Omental fat pad (tissue), 4 donors: Measurements from ENCODE around the gene APLP2. TPM values are rescaled to one million over a fixed set of nuclear protein-coding genes. Genes with fewer than 3 reads are reported as not detected.

Experiments used
- ATAC-seq: fragments of 150-250 bp; one replicate; pipeline ENCODE4 v1.9.1; 2016; ENCODE audit warnings: mild to moderate bottlenecking, moderate library complexity; ENCODE audit not compliant: low FRiP score
- DNase-seq: peaks from one replicate; pipeline ENCODE4 v3.0.0-alpha.2; 2019; ENCODE audit warnings: low spot score
- total RNA-seq, 4 donors: library from RNA; depleted of rRNA; stranded (reverse); fragments of >200 nt; gene quantifications; one replicate each; pipeline ENCODE4 v1.1.0, GENCODE V29; 2016
- TF ChIP-seq, protein P1 (sequence below), 3 donors: fragments of 450-650 bp; IDR thresholded peaks; one replicate each; pipeline ENCODE4 v1.5.1; 2016 to 2017; ENCODE audit warnings: antibody characterized with exemption in 3 of 3, mild to moderate bottlenecking in 3 of 3, moderate library complexity in 2 of 3

APLP2 gene
- total RNA-seq, 4 donors from 2014 or later: 288 to 530 (median 485) TPM

DNA sequence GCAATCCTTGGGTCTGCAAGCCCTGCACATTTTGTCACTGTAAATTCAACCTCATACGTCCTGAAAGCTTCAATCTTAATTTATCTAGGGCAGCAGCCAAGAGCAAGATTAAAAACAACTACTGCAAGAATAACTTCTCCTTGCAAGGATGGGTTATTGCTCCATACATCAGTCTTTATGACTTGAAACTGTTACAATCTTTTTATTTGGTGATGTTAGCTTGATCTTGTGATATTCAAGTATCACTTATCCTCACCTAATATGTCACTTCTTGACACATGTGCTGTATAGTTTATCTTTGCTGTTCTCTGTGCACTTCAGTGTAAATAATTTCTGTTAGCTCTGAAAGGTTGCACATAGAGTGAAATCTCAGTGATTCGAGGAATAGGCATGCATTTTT lies 14.7 kb upstream of the APLP2 start:
- DNase-seq (no peak), ATAC-seq (no peak)
- TF ChIP-seq, protein P1, sequence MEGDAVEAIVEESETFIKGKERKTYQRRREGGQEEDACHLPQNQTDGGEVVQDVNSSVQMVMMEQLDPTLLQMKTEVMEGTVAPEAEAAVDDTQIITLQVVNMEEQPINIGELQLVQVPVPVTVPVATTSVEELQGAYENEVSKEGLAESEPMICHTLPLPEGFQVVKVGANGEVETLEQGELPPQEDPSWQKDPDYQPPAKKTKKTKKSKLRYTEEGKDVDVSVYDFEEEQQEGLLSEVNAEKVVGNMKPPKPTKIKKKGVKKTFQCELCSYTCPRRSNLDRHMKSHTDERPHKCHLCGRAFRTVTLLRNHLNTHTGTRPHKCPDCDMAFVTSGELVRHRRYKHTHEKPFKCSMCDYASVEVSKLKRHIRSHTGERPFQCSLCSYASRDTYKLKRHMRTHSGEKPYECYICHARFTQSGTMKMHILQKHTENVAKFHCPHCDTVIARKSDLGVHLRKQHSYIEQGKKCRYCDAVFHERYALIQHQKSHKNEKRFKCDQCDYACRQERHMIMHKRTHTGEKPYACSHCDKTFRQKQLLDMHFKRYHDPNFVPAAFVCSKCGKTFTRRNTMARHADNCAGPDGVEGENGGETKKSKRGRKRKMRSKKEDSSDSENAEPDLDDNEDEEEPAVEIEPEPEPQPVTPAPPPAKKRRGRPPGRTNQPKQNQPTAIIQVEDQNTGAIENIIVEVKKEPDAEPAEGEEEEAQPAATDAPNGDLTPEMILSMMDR (IDR thresholded peaks at IDR 0.05): no peak

DNA sequence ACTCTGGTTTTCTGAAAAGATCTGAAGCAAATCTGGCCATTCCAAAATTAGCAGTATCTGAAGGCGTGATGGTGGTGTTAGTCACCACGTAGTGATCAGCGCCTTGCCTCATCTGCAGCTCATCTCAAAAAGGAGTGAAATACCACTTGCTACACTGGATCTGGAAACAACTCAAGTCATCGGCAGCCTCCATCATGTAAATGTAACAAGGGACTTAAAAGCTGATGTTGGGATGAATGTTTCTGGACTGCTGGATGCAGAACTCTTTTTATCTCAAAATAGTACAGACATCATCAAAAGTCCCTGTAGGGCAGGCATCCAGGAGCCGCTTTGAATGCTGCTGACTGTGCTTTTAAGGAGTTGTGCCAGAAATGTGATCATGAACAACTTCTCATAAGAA lies 14.1 kb upstream of the APLP2 start:
- TF ChIP-seq, protein P1 (IDR thresholded peaks at IDR 0.05): no peak
- ATAC-seq: peak; percentile 57
- no peak for DNase-seq

DNA sequence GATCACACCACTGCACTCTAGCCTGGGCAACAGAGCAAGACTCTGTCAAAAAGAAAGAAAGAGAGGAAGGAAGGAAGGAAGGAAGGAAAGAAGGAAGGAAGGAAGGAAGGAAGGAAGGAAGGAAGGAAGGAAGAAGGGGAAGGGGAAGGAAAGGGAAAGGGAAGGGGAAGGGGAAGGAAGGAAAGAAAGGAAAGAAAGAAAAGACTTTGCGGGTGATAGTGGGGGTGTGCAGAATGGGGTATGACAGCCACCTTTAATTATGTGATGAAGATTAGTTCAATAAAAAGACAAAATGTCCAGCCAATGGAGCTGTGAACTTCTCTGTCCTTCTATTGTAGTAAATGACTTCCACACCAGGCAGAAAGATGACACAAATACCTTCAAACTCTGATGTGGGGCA lies 8.7 kb upstream of the APLP2 start:
- ATAC-seq: no peak
- TF ChIP-seq, protein P1 (IDR thresholded peaks at IDR 0.05): no peak
- DNase-seq: no peak

DNA sequence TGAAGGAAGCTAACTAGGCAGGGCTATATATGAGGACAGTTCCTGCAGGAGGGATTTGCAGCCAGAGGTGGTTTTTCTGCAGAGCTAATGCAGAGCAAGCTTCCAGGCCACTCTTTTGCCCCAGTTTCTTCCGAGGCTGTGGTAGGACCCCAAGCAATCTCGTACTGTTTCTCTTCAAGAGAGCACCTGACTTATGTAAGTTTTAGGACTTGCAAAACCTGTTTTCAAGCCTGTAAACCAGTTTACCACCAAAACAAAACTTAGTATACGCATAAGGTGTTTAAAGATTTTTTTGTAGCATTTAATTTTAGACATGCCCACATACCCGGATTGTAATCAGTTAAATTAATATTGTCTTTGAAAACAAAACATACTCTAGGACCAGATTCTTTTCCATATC lies 7.7 kb upstream of the APLP2 start:
- ATAC-seq: no peak
- TF ChIP-seq, protein P1 (IDR thresholded peaks at IDR 0.05): no peak
- DNase-seq: no peak

DNA sequence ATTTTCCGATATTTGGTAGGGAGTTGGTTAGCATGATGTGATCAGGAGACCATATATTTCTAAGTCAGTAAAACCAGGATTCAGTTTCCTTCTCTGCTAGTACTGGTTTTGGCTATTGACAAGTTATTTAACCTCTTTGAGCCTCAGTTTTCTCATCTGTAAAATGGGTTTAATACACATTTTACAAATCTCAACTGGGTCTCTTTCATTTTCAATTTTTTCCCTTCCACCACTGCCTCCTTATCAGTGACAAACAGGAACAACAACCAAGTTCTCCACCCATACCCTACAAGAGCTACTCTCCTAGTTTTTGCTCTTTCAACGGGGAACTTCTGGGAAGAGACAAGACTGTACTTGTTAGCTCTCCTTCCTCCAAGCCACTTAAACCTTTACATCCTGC lies 6.2 kb upstream of the APLP2 start:
- TF ChIP-seq, protein P1 (IDR thresholded peaks at IDR 0.05): no peak
- DNase-seq (no peak), ATAC-seq (no peak)

DNA sequence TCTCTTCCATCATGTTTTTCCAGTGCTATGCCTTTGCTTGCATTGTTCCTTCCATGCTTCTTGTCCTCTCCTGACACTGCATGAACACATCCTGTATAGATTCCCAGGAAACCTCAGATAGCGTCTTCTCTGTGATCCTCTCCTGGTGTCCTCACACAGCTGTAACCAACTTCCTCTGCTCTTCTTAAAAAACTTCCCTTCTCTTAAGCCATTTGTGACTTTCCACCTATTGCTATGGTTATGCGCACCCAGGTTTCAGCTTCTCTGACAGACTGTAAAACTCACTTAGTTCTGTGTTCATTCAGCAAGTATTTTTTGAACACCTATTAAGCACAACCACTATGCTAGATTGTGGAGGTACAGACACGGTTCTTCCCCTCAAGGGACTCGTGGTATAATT lies 5.1 kb upstream of the APLP2 start:
- no peak for ATAC-seq
- no peak for DNase-seq
- TF ChIP-seq, protein P1 (IDR thresholded peaks at IDR 0.05): no peak

DNA sequence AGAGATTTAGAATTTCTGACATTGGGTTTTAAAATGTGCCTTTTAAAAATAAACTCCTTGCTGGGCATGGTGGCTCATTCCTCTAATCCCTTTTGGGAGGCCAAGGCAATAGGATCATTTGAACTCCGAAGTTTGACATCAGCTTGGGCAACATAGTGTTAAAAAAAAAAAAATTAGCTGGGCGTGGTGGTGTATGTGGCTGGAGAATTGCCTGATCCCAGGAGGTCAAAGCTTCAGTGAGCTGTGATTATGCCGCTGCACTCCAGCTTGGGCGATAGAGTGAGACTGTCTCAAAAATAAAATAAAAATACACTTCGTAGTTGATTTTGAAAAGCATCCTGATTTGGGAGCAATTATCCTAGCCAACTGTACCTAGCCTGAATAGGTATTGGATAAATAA lies 3.4 kb upstream of the APLP2 start:
- no peak for DNase-seq
- TF ChIP-seq, protein P1 (IDR thresholded peaks at IDR 0.05): no peak
- ATAC-seq: no peak
